Neural cell (in vitro differentiated cells): ENCODE results near the gene DRAP1. TPM values are rescaled to one million over a fixed set of nuclear protein-coding genes. Genes with fewer than 3 reads are reported as not detected.

Source experiments
- H2AFZ ChIP-seq: fragments of 200-600, 300-800 bp; sonication (generic), shearing (Covaris generic); 2 replicates; pipeline ENCODE4 v1.6.0; 2014; ENCODE audit warnings: low read depth, mild to moderate bottlenecking, antibody characterized with exemption, low read length, moderate library complexity
- H3F3A ChIP-seq: fragments of 200-600 bp; shearing (Covaris generic); 2 replicates; pipeline ENCODE4 v1.6.1; 2016; ENCODE audit warnings: mild to moderate bottlenecking, moderate library complexity, mixed read lengths, antibody characterized with exemption, low read length; ENCODE audit not compliant: insufficient read depth, poor library complexity, severe bottlenecking
- H3K27ac ChIP-seq: fragments of 200-600, 300-800 bp; sonication (generic), shearing (Covaris generic); 2 replicates; pipeline ENCODE4 v1.5.1; 2014; ENCODE audit warnings: mild to moderate bottlenecking, low read length, moderate library complexity
- H3K27me3 ChIP-seq: fragments of 300-800, 200-600 bp; sonication (generic), shearing (Covaris generic); 2 replicates; pipeline ENCODE4 v1.6.0; 2014; ENCODE audit warnings: mild to moderate bottlenecking, low read depth, low read length, moderate library complexity; ENCODE audit not compliant: insufficient read depth
- H3K36me3 ChIP-seq: fragments of 300-800, 200-600 bp; sonication (generic), shearing (Covaris generic); 2 replicates; pipeline ENCODE4 v1.5.1; 2014; ENCODE audit warnings: mild to moderate bottlenecking, antibody characterized with exemption, low read length, moderate library complexity; ENCODE audit not compliant: insufficient read depth
- H3K4me2 ChIP-seq: fragments of 300-800, 200-600 bp; sonication (generic), shearing (Covaris generic); 2 replicates; pipeline ENCODE4 v1.6.0; 2014; ENCODE audit warnings: mild to moderate bottlenecking, low read length
- H3K4me3 ChIP-seq: fragments of 300-800, 200-600 bp; sonication (generic), shearing (Covaris generic); 2 replicates; pipeline ENCODE4 v1.5.1; 2014; ENCODE audit warnings: mild to moderate bottlenecking, low read length, moderate library complexity
- H3K79me2 ChIP-seq: fragments of 200-600 bp; shearing (Covaris generic); replicated peaks from 2 replicates; pipeline ENCODE4 v1.6.0; 2014; ENCODE audit warnings: mild to moderate bottlenecking, low read length, moderate library complexity; ENCODE audit not compliant: insufficient read depth
- H3K9ac ChIP-seq: fragments of 300-800, 200-600 bp; sonication (generic), shearing (Covaris generic); 2 replicates; pipeline ENCODE4 v1.6.1; 2016; ENCODE audit warnings: mild to moderate bottlenecking, low read length, mixed read lengths
- H3K9me2 ChIP-seq: fragments of 200-600 bp; shearing (Covaris generic); 2 replicates; pipeline ENCODE4 v1.6.1; 2016; ENCODE audit warnings: mild to moderate bottlenecking, low read length, mixed read lengths; ENCODE audit not compliant: insufficient read depth
- H3K9me3 ChIP-seq: fragments of 200-600, 300-800 bp; sonication (generic), shearing (Covaris generic); 2 replicates; pipeline ENCODE4 v1.6.1; 2016; ENCODE audit warnings: mild to moderate bottlenecking, mixed run types, low read length, moderate library complexity, mixed read lengths
- H4K20me1 ChIP-seq: fragments of 200-600 bp; shearing (Covaris generic); 2 replicates; pipeline ENCODE4 v1.6.1; 2016; ENCODE audit warnings: mild to moderate bottlenecking, mixed run types; ENCODE audit not compliant: insufficient read depth
- CTCF ChIP-seq: fragments of 450-650 bp; IDR thresholded peaks from 2 replicates; pipeline ENCODE4 v1.5.1; 2014; ENCODE audit warnings: antibody characterized with exemption, mild to moderate bottlenecking, moderate library complexity; ENCODE audit not compliant: poor library complexity, severe bottlenecking
- EP300 ChIP-seq: fragments of 450-650 bp; conservative IDR thresholded peaks from 2 replicates; pipeline ENCODE4 v1.6.1; 2014; ENCODE audit warnings: antibody characterized with exemption, mild to moderate bottlenecking, moderate library complexity; ENCODE audit not compliant: poor library complexity, severe bottlenecking
- EZH2 ChIP-seq: fragments of 200-600, 300-800 bp; shearing (Covaris generic), sonication (generic); IDR thresholded peaks from 2 replicates; pipeline ENCODE4 v1.6.1; 2014; ENCODE audit warnings: antibody characterized with exemption, low read length, borderline replicate concordance, mild to moderate bottlenecking; ENCODE audit not compliant: insufficient read depth, poor library complexity, severe bottlenecking
- MXI1 ChIP-seq: fragments of 450-650 bp; conservative IDR thresholded peaks from 2 replicates; pipeline ENCODE4 v1.6.1; 2014; ENCODE audit warnings: antibody characterized with exemption, mild to moderate bottlenecking; ENCODE audit not compliant: poor library complexity, severe bottlenecking
- POLR2AphosphoS5 ChIP-seq: IDR thresholded peaks from 2 replicates; pipeline ENCODE4 v1.6.1; 2012
- RAD21 ChIP-seq: fragments of 450-650 bp; conservative IDR thresholded peaks from 2 replicates; pipeline ENCODE4 v1.6.1; 2014; ENCODE audit warnings: antibody characterized with exemption, mild to moderate bottlenecking, moderate library complexity
- REST ChIP-seq: IDR thresholded peaks from 2 replicates; pipeline ENCODE4 v1.6.1; 2012; ENCODE audit warnings: borderline replicate concordance
- SMC3 ChIP-seq: fragments of 450-650 bp; conservative IDR thresholded peaks from 2 replicates; pipeline ENCODE4 v1.6.1; 2014; ENCODE audit warnings: antibody characterized with exemption, mild to moderate bottlenecking, moderate library complexity; ENCODE audit not compliant: poor library complexity
- TAF1 ChIP-seq: IDR thresholded peaks from 2 replicates; pipeline ENCODE4 v1.6.1; 2012; ENCODE audit warnings: low read depth
- polyA plus RNA-seq: library from polyadenylated mRNA; depleted of rRNA; stranded (reverse); fragments of >200 nt; gene quantifications from 2 replicates; pipeline ENCODE4 v1.2.3, GENCODE V29; 2014

The DRAP1 gene
- polyA plus RNA-seq, 1 donor from 2014 or later = 242 TPM

DNA sequence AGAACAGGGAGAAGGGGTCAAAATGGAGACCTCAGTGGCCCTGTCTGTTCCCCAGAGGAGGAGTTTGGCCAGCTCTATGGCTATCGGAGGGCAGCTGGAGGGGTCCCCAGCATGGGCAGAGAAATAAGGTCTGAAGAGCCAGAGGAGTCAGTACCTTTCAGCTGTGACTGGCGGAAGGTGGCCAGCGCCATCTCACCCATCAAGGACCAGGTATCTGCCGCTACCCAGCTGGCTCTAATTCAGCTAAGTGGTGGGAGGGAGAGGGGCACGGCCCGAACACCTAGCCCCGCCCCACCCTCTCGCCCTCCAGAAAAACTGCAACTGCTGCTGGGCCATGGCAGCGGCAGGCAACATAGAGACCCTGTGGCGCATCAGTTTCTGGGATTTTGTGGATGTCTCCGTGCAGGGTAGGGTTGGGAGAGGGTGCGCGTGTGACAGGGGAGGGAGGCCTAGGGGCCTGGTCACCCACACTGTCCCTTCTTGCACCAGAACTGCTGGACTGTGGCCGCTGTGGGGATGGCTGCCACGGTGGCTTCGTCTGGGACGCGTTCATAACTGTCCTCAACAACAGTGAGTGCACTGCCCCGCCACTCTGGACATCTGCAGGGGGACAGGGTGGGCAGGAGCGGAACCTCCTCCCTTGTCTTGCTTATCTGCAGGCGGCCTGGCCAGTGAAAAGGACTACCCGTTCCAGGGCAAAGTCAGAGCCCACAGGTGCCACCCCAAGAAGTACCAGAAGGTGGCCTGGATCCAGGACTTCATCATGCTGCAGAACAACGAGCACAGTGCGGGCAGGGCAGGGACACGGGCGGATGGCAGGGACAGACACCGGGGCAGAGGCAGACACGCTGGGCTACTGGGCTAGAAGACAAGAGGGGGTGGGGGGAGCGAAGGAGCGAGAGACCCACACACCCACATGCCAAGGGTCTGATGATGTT lies 36.8 kb upstream of the DRAP1 start:
- Histone ChIP-seq H3K9me2 (no peaks in the 10 kb centered on the region), H2AFZ (no peak overlapping the region), H3K9ac (no peak overlapping the region), H3K36me3 (no peaks in the 10 kb centered on the region), H3K9me3 (no peaks in the 10 kb centered on the region), H3K4me3 (no peak overlapping the region), H3F3A (no peaks in the 10 kb centered on the region), H4K20me1 (no peaks in the 10 kb centered on the region), H3K27ac (no peak overlapping the region), H3K79me2 (peaks cover 17% of the 10 kb centered on the region), H3K4me2 (no peak overlapping the region), H3K27me3 (no peaks in the 10 kb centered on the region)
- TF ChIP-seq REST = no peak
- no peak for TF ChIP-seq EZH2
- TF ChIP-seq CTCF = no peak
- no peak for TF ChIP-seq EP300
- no peak for TF ChIP-seq SMC3
- no peak for TF ChIP-seq POLR2AphosphoS5
- no peak for TF ChIP-seq RAD21
- TF ChIP-seq TAF1 = no peak
- no peak for TF ChIP-seq MXI1

GRCh38 chr11:65883058-65883761 lies 36.0 kb upstream of the DRAP1 start:
- H3K79me2 ChIP-seq = peaks cover 17% of the 10 kb centered on the region
- no peak overlapping the region for H3K27ac ChIP-seq
- no peaks in the 10 kb centered on the region for H3K9me2 ChIP-seq
- H4K20me1 ChIP-seq = no peaks in the 10 kb centered on the region
- no peak overlapping the region for H3K9ac ChIP-seq
- H2AFZ ChIP-seq = no peak overlapping the region
- no peaks in the 10 kb centered on the region for H3K27me3 ChIP-seq
- TF ChIP-seq MXI1 (no peak), SMC3 (no peak), TAF1 (no peak), POLR2AphosphoS5 (no peak), EZH2 (no peak), REST (no peak), CTCF (no peak), EP300 (no peak), RAD21 (no peak)
- H3K4me3 ChIP-seq = no peak overlapping the region
- H3F3A ChIP-seq = no peaks in the 10 kb centered on the region
- H3K4me2 ChIP-seq = no peak overlapping the region
- no peaks in the 10 kb centered on the region for H3K36me3 ChIP-seq
- no peaks in the 10 kb centered on the region for H3K9me3 ChIP-seq
